CD14-positive monocyte (primary cell): ENCODE measurements around the gene HCCS. TPM values are rescaled to one million over a fixed set of nuclear protein-coding genes. Genes with fewer than 3 reads are reported as not detected.

Experiments used
- DNase-seq, 3 donors: peaks; one replicate each; pipeline ENCODE4 v3.0.0-alpha.2; 2011 to 2022
- H2AFZ ChIP-seq: 2 replicates; pipeline ENCODE4 v1.6.0; 2012; ENCODE audit warnings: mild to moderate bottlenecking, low read depth, low read length, inconsistent platforms; ENCODE audit not compliant: insufficient read depth, poor library complexity, severe bottlenecking
- H3K27ac ChIP-seq, 2 donors: 1 replicate in 1 of 2; 2 replicates in 1 of 2; pipeline ENCODE4 v1.5.1; 2012 to 2013; ENCODE audit warnings: low read length in 2 of 2, control low read depth in 1 of 2, inconsistent platforms in 1 of 2, low read depth in 1 of 2, mild to moderate bottlenecking in 1 of 2
- H3K27me3 ChIP-seq, 2 donors: one replicate each; pipeline versions ENCODE4 v1.6.0 to v1.6.1; 2011 to 2013; ENCODE audit warnings: low read length in 2 of 2; ENCODE audit not compliant: control insufficient read depth in 2 of 2, insufficient read depth in 2 of 2
- H3K36me3 ChIP-seq, 2 donors: replicated peaks in 1 of 2; 1 replicate in 1 of 2; 2 replicates in 1 of 2; pipeline versions ENCODE4 v1.5.1 to v1.6.1; 2012 to 2013; ENCODE audit warnings: low read length in 2 of 2, control low read depth in 1 of 2, inconsistent platforms in 1 of 2, mild to moderate bottlenecking in 1 of 2; ENCODE audit not compliant: insufficient read depth in 2 of 2, control insufficient read depth in 1 of 2
- H3K4me1 ChIP-seq, 2 donors: 1 replicate in 1 of 2; 2 replicates in 1 of 2; pipeline versions ENCODE4 v1.5.1 to v1.6.1; 2012 to 2013; ENCODE audit warnings: low read length in 2 of 2, control low read depth in 1 of 2, inconsistent platforms in 1 of 2, mild to moderate bottlenecking in 1 of 2, moderate library complexity in 1 of 2; ENCODE audit not compliant: insufficient read depth in 2 of 2, control insufficient read depth in 1 of 2
- H3K4me2 ChIP-seq: replicated peaks from 2 replicates; pipeline ENCODE3; 2012; ENCODE audit warnings: low read length, moderate library complexity, mild to moderate bottlenecking; ENCODE audit not compliant: poor library complexity, severe bottlenecking; ENCODE audit errors: extremely low read depth
- H3K4me3 ChIP-seq, 3 experiments: fragments of 200-600 bp in 1 of 3; sonication (generic) in 1 of 3; replicated peaks in 1 of 3; 1 replicate in 2 of 3; 2 replicates in 1 of 3; pipeline ENCODE4 v1.5.1; 2011 to 2013; ENCODE audit warnings: low read length in 3 of 3, mild to moderate bottlenecking in 3 of 3, control low read depth in 2 of 3, low read depth in 2 of 3, inconsistent platforms in 1 of 3, moderate library complexity in 1 of 3
- H3K79me2 ChIP-seq: 2 replicates; pipeline ENCODE4 v1.6.0; 2012; ENCODE audit warnings: mild to moderate bottlenecking, control low read depth, inconsistent platforms, low read length, moderate library complexity; ENCODE audit not compliant: insufficient read depth
- H3K9ac ChIP-seq: 2 replicates; pipeline ENCODE4 v1.6.0; 2017; ENCODE audit warnings: low read length, mild to moderate bottlenecking; ENCODE audit not compliant: insufficient read depth, poor library complexity, severe bottlenecking
- H3K9me3 ChIP-seq, 2 donors: replicated peaks in 1 of 2; 1 replicate in 1 of 2; 2 replicates in 1 of 2; pipeline versions ENCODE4 v1.5.1 to v1.6.1; 2012 to 2013; ENCODE audit warnings: low read length in 2 of 2, control low read depth in 1 of 2; ENCODE audit not compliant: control insufficient read depth in 1 of 2, insufficient read depth in 1 of 2
- H4K20me1 ChIP-seq: 2 replicates; pipeline ENCODE4 v1.6.0; 2012; ENCODE audit warnings: mild to moderate bottlenecking, low read length, control low read depth, moderate library complexity; ENCODE audit not compliant: insufficient read depth
- H3K27ac Mint-ChIP-seq, 7 donors: one replicate each; pipeline ENCODE4 v1.8.0; 2020; ENCODE audit warnings: mild to moderate bottlenecking in 7 of 7, mixed read lengths in 7 of 7, moderate library complexity in 6 of 7, inconsistent platforms in 2 of 7
- H3K27me3 Mint-ChIP-seq, 3 donors: one replicate each; pipeline ENCODE4 v1.8.0; 2021 to 2022; ENCODE audit warnings: low read depth in 3 of 3, mild to moderate bottlenecking in 3 of 3, mixed read lengths in 3 of 3, moderate library complexity in 3 of 3, inconsistent platforms in 1 of 3
- H3K36me3 Mint-ChIP-seq, 2 donors: one replicate each; pipeline ENCODE4 v1.8.0; 2020; ENCODE audit warnings: mixed read lengths in 2 of 2, inconsistent platforms in 1 of 2, mild to moderate bottlenecking in 1 of 2
- H3K4me1 Mint-ChIP-seq: one replicate; pipeline ENCODE4 v1.8.0; 2020; ENCODE audit warnings: mild to moderate bottlenecking, mixed read lengths
- H3K4me3 Mint-ChIP-seq, 2 donors: one replicate each; pipeline ENCODE4 v1.8.0; 2020; ENCODE audit warnings: mild to moderate bottlenecking in 2 of 2, mixed read lengths in 2 of 2, moderate library complexity in 1 of 2
- H3K9me3 Mint-ChIP-seq, 7 donors: one replicate each; pipeline ENCODE4 v1.8.0; 2020 to 2022; ENCODE audit warnings: mixed read lengths in 7 of 7, mild to moderate bottlenecking in 6 of 7, moderate library complexity in 6 of 7, inconsistent platforms in 2 of 7
- WGBS: methylation state at CpG from one replicate; pipeline ENCODE4 v1.1.5; 2013; ENCODE audit warnings: missing lambda C conversion rate; ENCODE audit not compliant: insufficient coverage; 5-methylcytosine and 5-hydroxymethylcytosine counted together
- intact Hi-C, 2 donors: fragments of 100-400 bp; cut with micrococcal nuclease; formaldehyde crosslinking; loops; one replicate each; pipeline versions ENCODE4 v1.15.0 to v1.15.1; 2023
- polyA plus RNA-seq, 3 donors: library from polyadenylated mRNA; depleted of rRNA in 1 of 3; unstranded in 2 of 3; stranded (reverse) in 1 of 3; fragments of 300-500 nt in 2 of 3; fragments of >200 nt in 1 of 3; fragmentation: Illumina TruSeq in 2 of 3; gene quantifications; 1 replicate in 2 of 3; 2 replicates in 1 of 3; pipeline ENCODE4 v1.2.3, GENCODE V29; 2012 to 2021
- TF ChIP-seq, protein P1 (sequence below): fragments of 200-600 bp; IDR thresholded peaks from one replicate; pipeline ENCODE4 v1.8.0; 2022; ENCODE audit warnings: antibody characterized with exemption, mild to moderate bottlenecking

The HCCS gene
- polyA plus RNA-seq, 3 donors, result 15.2 to 52.2 (median 38.9) TPM

DNA sequence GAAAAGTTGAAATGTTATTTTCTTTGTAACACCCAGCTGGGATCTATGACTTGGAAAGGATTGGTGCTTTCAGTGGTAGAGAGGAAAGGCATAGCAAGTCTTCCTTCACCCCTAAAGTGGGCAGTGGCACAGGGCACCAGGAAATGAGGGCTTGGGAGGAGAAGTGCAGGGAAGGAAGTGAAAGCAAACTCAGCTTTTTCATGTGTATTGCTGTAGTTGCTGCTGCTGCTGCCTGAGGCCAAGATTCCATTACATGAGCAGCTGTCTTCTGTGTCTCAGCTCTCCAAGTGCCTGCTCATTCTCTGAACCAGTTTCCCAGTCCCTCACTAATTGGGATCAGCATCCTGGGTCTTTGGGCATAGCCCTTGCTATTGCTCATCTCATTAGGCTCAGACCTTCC lies 2.6 kb downstream of the HCCS start:
- Histone ChIP-seq H3K27me3 (no peaks in the 10 kb centered on the region), H3K4me2 (peak overlapping the region; percentile 24), H4K20me1 (no peaks in the 10 kb centered on the region), H3K36me3 (peaks cover 42 to 43% of the 10 kb centered on the region in 2 donors), H3K79me2 (peaks cover 30% of the 10 kb centered on the region), H3K4me1 (peaks cover 32 to 35% of the 10 kb centered on the region in 2 donors), H3K27ac (peak overlapping the region; percentile 58 to 98), H3K9ac (peak overlapping the region; percentile 19), H3K9me3 (no peaks in the 10 kb centered on the region), H2AFZ (no peak overlapping the region), H3K4me3 (peak overlapping the region in 2 of 3 experiments; percentile 16 to 21)
- Mint-ChIP-seq H3K4me1 (peaks cover 33% of the 10 kb centered on the region), H3K36me3 (peaks cover 41 to 47% of the 10 kb centered on the region in 2 donors), H3K27ac (peak overlapping the region; percentile 88 to 97 (median 93)), H3K9me3 (peaks cover 0 to 7% (median 0%) of the 10 kb centered on the region in 7 donors), H3K4me3 (peak overlapping the region; percentile 53 to 60), H3K27me3 (peaks cover 0 to 2% (median 0%) of the 10 kb centered on the region in 3 donors)
- intact Hi-C loops, result loop anchor here in 1 of 2 donors (10.0 kb wide), 1 partner anchor 919 kb away; no protein-coding TSS in a partner anchor
- DNase-seq, result peak; percentile 45 to 66 (median 65)
- TF ChIP-seq, protein P1, sequence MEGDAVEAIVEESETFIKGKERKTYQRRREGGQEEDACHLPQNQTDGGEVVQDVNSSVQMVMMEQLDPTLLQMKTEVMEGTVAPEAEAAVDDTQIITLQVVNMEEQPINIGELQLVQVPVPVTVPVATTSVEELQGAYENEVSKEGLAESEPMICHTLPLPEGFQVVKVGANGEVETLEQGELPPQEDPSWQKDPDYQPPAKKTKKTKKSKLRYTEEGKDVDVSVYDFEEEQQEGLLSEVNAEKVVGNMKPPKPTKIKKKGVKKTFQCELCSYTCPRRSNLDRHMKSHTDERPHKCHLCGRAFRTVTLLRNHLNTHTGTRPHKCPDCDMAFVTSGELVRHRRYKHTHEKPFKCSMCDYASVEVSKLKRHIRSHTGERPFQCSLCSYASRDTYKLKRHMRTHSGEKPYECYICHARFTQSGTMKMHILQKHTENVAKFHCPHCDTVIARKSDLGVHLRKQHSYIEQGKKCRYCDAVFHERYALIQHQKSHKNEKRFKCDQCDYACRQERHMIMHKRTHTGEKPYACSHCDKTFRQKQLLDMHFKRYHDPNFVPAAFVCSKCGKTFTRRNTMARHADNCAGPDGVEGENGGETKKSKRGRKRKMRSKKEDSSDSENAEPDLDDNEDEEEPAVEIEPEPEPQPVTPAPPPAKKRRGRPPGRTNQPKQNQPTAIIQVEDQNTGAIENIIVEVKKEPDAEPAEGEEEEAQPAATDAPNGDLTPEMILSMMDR, result no peak

DNA sequence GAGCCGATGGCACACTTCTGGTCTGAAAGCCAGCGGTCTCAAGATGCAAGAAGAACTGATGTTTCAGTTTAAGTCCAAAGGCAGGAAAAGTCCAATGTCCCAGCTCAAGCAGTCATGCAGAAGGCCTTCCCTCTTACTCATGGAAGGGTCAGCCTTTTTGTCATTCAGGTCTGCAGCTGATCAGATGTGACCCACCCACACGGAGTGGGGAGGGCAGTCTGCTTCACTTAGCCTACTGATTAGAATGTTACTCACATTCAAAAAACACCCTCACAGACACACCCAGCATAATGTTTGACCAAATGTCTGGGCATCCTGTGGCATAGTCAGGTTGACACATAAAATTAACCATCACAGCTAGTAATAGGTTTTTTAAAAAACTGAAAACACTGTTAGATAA lies 6.6 kb downstream of the HCCS start:
- Histone ChIP-seq H3K4me3 (no peak overlapping the region), H4K20me1 (peaks cover 15% of the 10 kb centered on the region), H3K9me3 (no peaks in the 10 kb centered on the region), H2AFZ (no peak overlapping the region), H3K9ac (no peak overlapping the region), H3K27ac (no peak overlapping the region), H3K27me3 (no peaks in the 10 kb centered on the region), H3K4me2 (no peak overlapping the region), H3K4me1 (peaks cover 21% of the 10 kb centered on the region in 2 donors), H3K79me2 (peaks cover 16% of the 10 kb centered on the region), H3K36me3 (peaks cover 78 to 82% of the 10 kb centered on the region in 2 donors)
- Mint-ChIP-seq H3K4me1 (peaks cover 21% of the 10 kb centered on the region), H3K36me3 (peaks cover 73 to 82% of the 10 kb centered on the region in 2 donors), H3K27me3 (no peaks in the 10 kb centered on the region), H3K27ac (no peak overlapping the region), H3K4me3 (no peak overlapping the region), H3K9me3 (no peaks in the 10 kb centered on the region)
- DNase-seq, result no peak
- intact Hi-C loops, result loop anchor here in 1 of 2 donors (10.0 kb wide), 1 partner anchor 923 kb away; no protein-coding TSS in a partner anchor
- TF ChIP-seq, protein P1, result no peak
- no CpG with 5 or more reads among the region's 3 CpGs for WGBS
